GM23338 (cell line): ENCODE results near the gene ARHGAP10. TPM values are rescaled to one million over a fixed set of nuclear protein-coding genes. Genes with fewer than 3 reads are reported as not detected.

Experiments
- ATAC-seq: fragments of 200-7000 bp; cut with Tn5 transposase; 3 replicates; pipeline ENCODE4 v1.9.1; 2020
- DNase-seq: peaks from one replicate; pipeline ENCODE4 v3.0.0-alpha.2; 2015; ENCODE audit warnings: low spot score
- H2AFZ ChIP-seq: fragments of 200-600 bp; sonication (generic); 2 replicates; pipeline ENCODE4 v1.8.0; 2016; ENCODE audit warnings: antibody characterized with exemption, mild to moderate bottlenecking, moderate library complexity
- H3F3A ChIP-seq: fragments of 200-600 bp; sonication (generic); replicated peaks from 2 replicates; pipeline ENCODE4 v1.8.0; 2017; ENCODE audit warnings: antibody characterized with exemption, mixed run types, low read depth
- H3K27ac ChIP-seq: fragments of 200-600 bp; sonication (generic); 2 replicates; pipeline ENCODE4 v1.6.1; 2016; ENCODE audit warnings: low read depth
- H3K27me3 ChIP-seq: fragments of 200-600 bp; sonication (generic); 2 replicates; pipeline ENCODE4 v1.8.0; 2016; ENCODE audit warnings: mild to moderate bottlenecking, mixed run types, moderate library complexity; ENCODE audit not compliant: insufficient read depth
- H3K36me3 ChIP-seq: fragments of 200-600 bp; sonication (generic); 2 replicates; pipeline ENCODE4 v1.8.0; 2016; ENCODE audit warnings: mild to moderate bottlenecking; ENCODE audit not compliant: insufficient read depth
- H3K4me1 ChIP-seq: fragments of 200-600 bp; sonication (generic); 2 replicates; pipeline ENCODE4 v1.8.0; 2016; ENCODE audit warnings: mild to moderate bottlenecking, moderate library complexity; ENCODE audit not compliant: insufficient read depth
- H3K4me2 ChIP-seq: fragments of 200-600 bp; sonication (generic); 2 replicates; pipeline ENCODE4 v1.7.1; 2017; ENCODE audit warnings: mixed run types
- H3K4me3 ChIP-seq: fragments of 200-600 bp; sonication (generic); 2 replicates; pipeline ENCODE4 v1.6.1; 2016; ENCODE audit warnings: mixed run types
- H3K79me2 ChIP-seq: fragments of 200-600 bp; sonication (generic); replicated peaks from 2 replicates; pipeline ENCODE4 v1.8.0; 2017; ENCODE audit warnings: mild to moderate bottlenecking; ENCODE audit not compliant: insufficient read depth
- H3K9me2 ChIP-seq: fragments of 200-600 bp; sonication (generic); 2 replicates; pipeline ENCODE4 v1.8.0; 2017; ENCODE audit not compliant: insufficient read depth
- H4K20me1 ChIP-seq: fragments of 200-600 bp; sonication (generic); replicated peaks from 2 replicates; pipeline ENCODE4 v1.8.0; 2017; ENCODE audit warnings: mild to moderate bottlenecking; ENCODE audit not compliant: insufficient read depth
- H3K27ac Mint-ChIP-seq: 2 replicates; pipeline ENCODE4 v1.8.0; 2020; ENCODE audit warnings: inconsistent platforms, mild to moderate bottlenecking, moderate library complexity, mixed read lengths
- H3K27me3 Mint-ChIP-seq: 3 replicates; pipeline ENCODE4 v1.8.0; 2022; ENCODE audit warnings: low read depth, mild to moderate bottlenecking, moderate library complexity, mixed read lengths, inconsistent platforms; ENCODE audit not compliant: insufficient read depth, poor library complexity
- H3K36me3 Mint-ChIP-seq: 3 replicates; pipeline ENCODE4 v1.8.0; 2021; ENCODE audit warnings: low read depth, mild to moderate bottlenecking, inconsistent platforms, moderate library complexity, mixed read lengths
- H3K4me1 Mint-ChIP-seq: 3 replicates; pipeline ENCODE4 v1.8.0; 2020; ENCODE audit warnings: mild to moderate bottlenecking, inconsistent platforms, mixed read lengths
- H3K4me3 Mint-ChIP-seq: 3 replicates; pipeline ENCODE4 v1.8.0; 2021; ENCODE audit warnings: moderate library complexity, mild to moderate bottlenecking, inconsistent platforms, mixed read lengths
- H3K9me3 Mint-ChIP-seq: 3 replicates; pipeline ENCODE4 v1.8.0; 2020; ENCODE audit warnings: moderate library complexity, mild to moderate bottlenecking, inconsistent platforms, mixed read lengths
- EZH2phosphoT487 ChIP-seq: fragments of 200-600 bp; sonication (generic); IDR thresholded peaks from one replicate; pipeline ENCODE4 v1.8.1; 2018; ENCODE audit warnings: antibody characterized with exemption; ENCODE audit not compliant: unreplicated experiment
- REST ChIP-seq: IDR thresholded peaks from one replicate; pipeline ENCODE4 v1.6.1; 2018; ENCODE audit warnings: antibody characterized with exemption; ENCODE audit not compliant: unreplicated experiment
- STAT1 ChIP-seq: IDR thresholded peaks from one replicate; pipeline ENCODE4 v1.6.1; 2016; ENCODE audit warnings: antibody characterized with exemption; ENCODE audit not compliant: unreplicated experiment
- ZNF462 ChIP-seq: fragments of 250-450 bp; sonication (Bioruptor Pico); IDR thresholded peaks from 2 replicates; pipeline ENCODE4 v1.5.0; 2020; ENCODE audit warnings: mild to moderate bottlenecking, moderate library complexity
- polyA plus RNA-seq: library from polyadenylated mRNA; unstranded; fragments of >200 nt; fragmentation: Nextera tagmentation; extraction: Ambion mirVana; gene quantifications from 2 replicates; pipeline ENCODE4 v1.2.1, GENCODE V29; 2016
- total RNA-seq: library from RNA; depleted of rRNA; stranded (reverse); fragments of >200 nt; shearing (Covaris generic); gene quantifications from 2 replicates; pipeline ENCODE4 v1.2.3, GENCODE V29; 2014

The ARHGAP10 gene
- total and polyA plus RNA-seq, 2 experiments from 2014 or later = 5.1 to 6.3 TPM

DNA sequence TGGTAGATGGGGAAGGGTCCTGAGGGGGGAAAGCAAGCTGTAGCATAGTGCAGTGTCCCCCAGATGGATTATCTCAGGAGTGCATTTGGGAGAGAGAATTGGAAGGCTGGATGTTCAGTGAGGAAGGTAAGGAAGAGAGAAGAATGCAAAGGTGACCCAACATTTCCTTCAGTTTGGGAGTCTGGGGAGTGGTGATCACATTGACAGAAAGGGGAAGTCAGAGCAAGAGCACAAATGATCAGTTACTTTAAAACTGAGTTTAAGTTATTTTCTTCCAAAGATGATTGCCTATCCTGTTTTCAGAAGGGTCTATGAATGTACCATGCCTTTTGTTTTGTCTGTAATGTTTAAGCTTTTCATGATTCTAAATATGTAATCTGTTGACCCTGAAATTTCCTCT lies 47.6 kb downstream of the ARHGAP10 start:
- no peaks in the 10 kb centered on the region for H3K9me3 Mint-ChIP-seq
- no peak overlapping the region; the same call in 1 of the 2 replicates for H3K27ac Mint-ChIP-seq
- Histone ChIP-seq H4K20me1 (no peaks in the 10 kb centered on the region), H3K4me3 (no peak overlapping the region), H2AFZ (no peak overlapping the region), H3F3A (peaks cover 7% of the 10 kb centered on the region; the same call in 1 of the 2 replicates), H3K79me2 (no peaks in the 10 kb centered on the region), H3K27me3 (no peaks in the 10 kb centered on the region), H3K36me3 (no peaks in the 10 kb centered on the region), H3K9me2 (no peaks in the 10 kb centered on the region), H3K4me2 (no peak overlapping the region), H3K4me1 (no peaks in the 10 kb centered on the region), H3K27ac (no peak overlapping the region)
- H3K4me3 Mint-ChIP-seq = no peak overlapping the region
- DNase-seq (no peak), ATAC-seq (no peak)
- peaks cover 4% of the 10 kb centered on the region for H3K27me3 Mint-ChIP-seq
- TF ChIP-seq STAT1 (no peak), REST (no peak), ZNF462 (CRISPR knock-in tag) (no peak), EZH2phosphoT487 (no peak)
- no peaks in the 10 kb centered on the region for H3K36me3 Mint-ChIP-seq
- 0 out of 3 replicates have a peak, but pooled peaks cover 3% of the 10 kb centered on the region for H3K4me1 Mint-ChIP-seq
